Measurements from ENCODE around the gene ARHGAP32.
"Not testable (repeated sequence)": the region's sequence is repeated elsewhere in the genome, so short reads cannot be mapped to it uniquely, and the experiment has no call there.

Gene ARHGAP32

GRCh38 chr11:128920666-128921065, 271.5 kb downstream of the ARHGAP32 start:
- Histone ChIP-seq H3K27me3 (ENCODE audit: control insufficient read depth, low read length) (peaks cover 13% of the 10 kb centered on the region; the same call in 1 of the 2 replicates), H3K4me1 (ENCODE audit: control insufficient read depth, low read length) (no peaks in the 10 kb centered on the region), H3K27ac (ENCODE audit: low read depth, low read length) (no peak overlapping the region), H3K79me2 (ENCODE audit: control insufficient read depth, low read length) (no peaks in the 10 kb centered on the region), H3K4me2 (ENCODE audit: low read length) (no peak overlapping the region), H3K9me2 (replicated peaks; ENCODE audit: control insufficient read depth, low read length) (no peaks in the 10 kb centered on the region), H3K9me3 (ENCODE audit: control insufficient read depth, insufficient read depth, low read length) (no peaks in the 10 kb centered on the region), H4K20me1 (ENCODE audit: control insufficient read depth, insufficient read depth, low read depth, low read length) (no peaks in the 10 kb centered on the region), H3K36me3 (ENCODE audit: control insufficient read depth, low read length) (no peaks in the 10 kb centered on the region), H3F3A (ENCODE audit: control insufficient read depth, insufficient read depth) (no peaks in the 10 kb centered on the region), H3K4me3 (ENCODE audit: low read length) (no peak overlapping the region)
- no peak for TF ChIP-seq CTCF (IDR thresholded peaks at IDR 0.05; ENCODE audit: low read depth, low read length, poor library complexity, severe bottlenecking)
- no peak for TF ChIP-seq EZH2phosphoT487 (IDR thresholded peaks at IDR 0.05; ENCODE audit: borderline replicate concordance, low read length)

GRCh38 chr11:128919635-128920034, 272.5 kb downstream of the ARHGAP32 start:
- H3K4me2 ChIP-seq (ENCODE audit: low read length); H3K27me3 ChIP-seq (ENCODE audit: control insufficient read depth, low read length); H3K27ac ChIP-seq (ENCODE audit: low read depth, low read length); H3F3A ChIP-seq (ENCODE audit: control insufficient read depth, insufficient read depth); H3K9me3 ChIP-seq (ENCODE audit: control insufficient read depth, insufficient read depth, low read length); H3K79me2 ChIP-seq (ENCODE audit: control insufficient read depth, low read length); H3K9me2 ChIP-seq (replicated peaks; ENCODE audit: control insufficient read depth, low read length); H3K4me3 ChIP-seq (ENCODE audit: low read length); H4K20me1 ChIP-seq (ENCODE audit: control insufficient read depth, insufficient read depth, low read depth, low read length); H3K4me1 ChIP-seq (ENCODE audit: control insufficient read depth, low read length); H3K36me3 ChIP-seq (ENCODE audit: control insufficient read depth, low read length): not testable (repeated sequence)

- Histone ChIP-seq H4K20me1 (ENCODE audit: control insufficient read depth, insufficient read depth, low read depth, low read length) (no peaks in the 10 kb centered on the region), H3K36me3 (ENCODE audit: control insufficient read depth, low read length) (no peaks in the 10 kb centered on the region), H3F3A (ENCODE audit: control insufficient read depth, insufficient read depth) (no peaks in the 10 kb centered on the region), H3K4me1 (ENCODE audit: control insufficient read depth, low read length) (no peaks in the 10 kb centered on the region), H3K79me2 (ENCODE audit: control insufficient read depth, low read length) (no peaks in the 10 kb centered on the region), H3K27ac (ENCODE audit: low read depth, low read length) (no peak overlapping the region), H3K9me2 (replicated peaks; ENCODE audit: control insufficient read depth, low read length) (no peaks in the 10 kb centered on the region), H3K9me3 (ENCODE audit: control insufficient read depth, insufficient read depth, low read length) (no peaks in the 10 kb centered on the region), H3K27me3 (ENCODE audit: control insufficient read depth, low read length) (peaks cover 8% of the 10 kb centered on the region; the same call in 1 of the 2 replicates), H3K4me2 (ENCODE audit: low read length) (no peak overlapping the region), H3K4me3 (ENCODE audit: low read length) (no peak overlapping the region)
- TF ChIP-seq CTCF (IDR thresholded peaks at IDR 0.05; ENCODE audit: low read depth, low read length, poor library complexity, severe bottlenecking) (no peak), EZH2phosphoT487 (IDR thresholded peaks at IDR 0.05; ENCODE audit: borderline replicate concordance, low read length) (no peak)
Observed at GRCh38 chr11:128919216-128919615, 272.9 kb downstream of the ARHGAP32 start.

- Histone ChIP-seq H3K36me3 (ENCODE audit: control insufficient read depth, low read length) (no peaks in the 10 kb centered on the region), H3K9me3 (ENCODE audit: control insufficient read depth, insufficient read depth, low read length) (no peaks in the 10 kb centered on the region), H3F3A (ENCODE audit: control insufficient read depth, insufficient read depth) (no peaks in the 10 kb centered on the region), H3K4me2 (ENCODE audit: low read length) (no peak overlapping the region), H3K79me2 (ENCODE audit: control insufficient read depth, low read length) (no peaks in the 10 kb centered on the region), H3K4me1 (ENCODE audit: control insufficient read depth, low read length) (no peaks in the 10 kb centered on the region), H3K4me3 (ENCODE audit: low read length) (no peak overlapping the region), H4K20me1 (ENCODE audit: control insufficient read depth, insufficient read depth, low read depth, low read length) (no peaks in the 10 kb centered on the region), H3K9me2 (replicated peaks; ENCODE audit: control insufficient read depth, low read length) (no peaks in the 10 kb centered on the region), H3K27ac (ENCODE audit: low read depth, low read length) (no peak overlapping the region), H3K27me3 (ENCODE audit: control insufficient read depth, low read length) (0 out of 2 replicates have a peak, but pooled peaks cover 3% of the 10 kb centered on the region)
- no peak for TF ChIP-seq EZH2phosphoT487 (IDR thresholded peaks at IDR 0.05; ENCODE audit: borderline replicate concordance, low read length)
- TF ChIP-seq CTCF (IDR thresholded peaks at IDR 0.05; ENCODE audit: low read depth, low read length, poor library complexity, severe bottlenecking) = no peak
Observed at GRCh38 chr11:128917144-128917724, 274.9 kb downstream of the ARHGAP32 start.

All from DOHH2 (cell line).